H9 (cell line): ENCODE measurements around the gene APBB2. TPM values are rescaled to one million over a fixed set of nuclear protein-coding genes. Genes with fewer than 3 reads are reported as not detected.

Experiments
- DNase-seq: peaks from one replicate; pipeline ENCODE4 v3.0.0-alpha.2; 2017
- H2AFZ ChIP-seq: one replicate; pipeline ENCODE4 v1.6.1; 2013; ENCODE audit warnings: mild to moderate bottlenecking, low read length, control low read depth, moderate library complexity
- H2AK5ac ChIP-seq: 2 replicates; pipeline ENCODE4 v1.6.1; 2013; ENCODE audit warnings: low read length, control low read depth, mixed read lengths; ENCODE audit not compliant: insufficient read length
- H2BK120ac ChIP-seq: one replicate; pipeline ENCODE4 v1.6.1; 2013; ENCODE audit warnings: low read depth, mild to moderate bottlenecking, low read length, control low read depth, inconsistent platforms; ENCODE audit not compliant: poor library complexity, severe bottlenecking
- H2BK12ac ChIP-seq: 2 replicates; pipeline ENCODE4 v1.6.1; 2013; ENCODE audit warnings: low read length, control low read depth, mixed read lengths, low read depth; ENCODE audit not compliant: insufficient read length
- H2BK15ac ChIP-seq: 2 replicates; pipeline ENCODE4 v1.6.1; 2013; ENCODE audit warnings: low read depth, low read length, control low read depth
- H2BK20ac ChIP-seq: one replicate; pipeline ENCODE4 v1.6.1; 2013; ENCODE audit warnings: low read depth, mild to moderate bottlenecking, low read length, control low read depth, inconsistent platforms; ENCODE audit not compliant: poor library complexity, severe bottlenecking
- H2BK5ac ChIP-seq: 2 replicates; pipeline ENCODE4 v1.6.1; 2013; ENCODE audit warnings: low read length, control low read depth, mixed read lengths; ENCODE audit not compliant: insufficient read length
- H3K14ac ChIP-seq: 2 replicates; pipeline ENCODE4 v1.6.1; 2013; ENCODE audit warnings: low read length, control low read depth; ENCODE audit not compliant: insufficient read depth
- H3K18ac ChIP-seq: 2 replicates; pipeline ENCODE4 v1.6.1; 2013; ENCODE audit warnings: low read depth, mild to moderate bottlenecking, mixed read lengths, low read length, control low read depth; ENCODE audit not compliant: insufficient read length
- H3K23ac ChIP-seq: 2 replicates; pipeline ENCODE4 v1.6.1; 2013; ENCODE audit warnings: low read length, control low read depth, mixed read lengths, low read depth; ENCODE audit not compliant: insufficient read length
- H3K23me2 ChIP-seq: 2 replicates; pipeline ENCODE4 v1.6.1; 2013; ENCODE audit warnings: low read depth, mild to moderate bottlenecking, mixed read lengths, low read length, control low read depth; ENCODE audit not compliant: insufficient read length, poor library complexity, severe bottlenecking
- H3K27ac ChIP-seq: 2 replicates; pipeline ENCODE4 v1.5.1; 2013; ENCODE audit warnings: low read length, control low read depth, mixed read lengths, low read depth; ENCODE audit not compliant: insufficient read length
- H3K27me3 ChIP-seq: 2 replicates; pipeline ENCODE4 v1.6.1; 2013; ENCODE audit warnings: low read length, control low read depth, inconsistent platforms; ENCODE audit not compliant: insufficient read depth
- H3K4ac ChIP-seq: 2 replicates; pipeline ENCODE4 v1.6.1; 2013; ENCODE audit warnings: low read depth, mild to moderate bottlenecking, control low read depth, inconsistent platforms, low read length, moderate library complexity
- H3K4me1 ChIP-seq: 2 replicates; pipeline ENCODE4 v1.6.1; 2013; ENCODE audit warnings: low read length, control low read depth, inconsistent platforms; ENCODE audit not compliant: insufficient read depth
- H3K4me2 ChIP-seq: 2 replicates; pipeline ENCODE4 v1.6.1; 2013; ENCODE audit warnings: low read length, control low read depth, mixed read lengths; ENCODE audit not compliant: insufficient read length, insufficient read depth
- H3K56ac ChIP-seq: 2 replicates; pipeline ENCODE4 v1.6.1; 2013; ENCODE audit warnings: low read depth, mild to moderate bottlenecking, mixed read lengths, low read length, control low read depth; ENCODE audit not compliant: insufficient read length
- H3K79me1 ChIP-seq: 2 replicates; pipeline ENCODE4 v1.6.1; 2013; ENCODE audit warnings: low read depth, mild to moderate bottlenecking, moderate library complexity, low read length, control low read depth, inconsistent platforms; ENCODE audit not compliant: insufficient read depth, poor library complexity, severe bottlenecking
- H3K79me2 ChIP-seq: 2 replicates; pipeline ENCODE4 v1.6.1; 2013; ENCODE audit warnings: low read length, control low read depth, inconsistent platforms; ENCODE audit not compliant: insufficient read depth
- H3K9ac ChIP-seq: 2 replicates; pipeline ENCODE4 v1.6.1; 2013; ENCODE audit warnings: low read length, control low read depth, mixed read lengths; ENCODE audit not compliant: insufficient read length; ENCODE audit errors: extremely low read depth
- H3K9me3 ChIP-seq: one replicate; pipeline ENCODE4 v1.6.1; 2013; ENCODE audit warnings: low read depth, low read length, inconsistent platforms; ENCODE audit not compliant: control insufficient read depth
- H3T11ph ChIP-seq: one replicate; pipeline ENCODE4 v1.6.1; 2013; ENCODE audit warnings: mild to moderate bottlenecking, low read length, control low read depth, inconsistent platforms
- H4K20me1 ChIP-seq: one replicate; pipeline ENCODE4 v1.6.1; 2013; ENCODE audit not compliant: control insufficient read depth, insufficient read length, insufficient read depth
- H4K5ac ChIP-seq: 2 replicates; pipeline ENCODE4 v1.6.1; 2013; ENCODE audit warnings: low read depth, mild to moderate bottlenecking, mixed read lengths, low read length, control low read depth; ENCODE audit not compliant: insufficient read length
- H4K8ac ChIP-seq: replicated peaks from 2 replicates; pipeline ENCODE4 v1.6.1; 2013; ENCODE audit warnings: low read length, control low read depth, mixed read lengths, low read depth; ENCODE audit not compliant: insufficient read length
- H4K91ac ChIP-seq: 2 replicates; pipeline ENCODE4 v1.6.1; 2013; ENCODE audit warnings: low read depth, mild to moderate bottlenecking, moderate library complexity, mixed read lengths, low read length, control low read depth; ENCODE audit not compliant: insufficient read length
- H3K27ac Mint-ChIP-seq, 3 experiments: 2 replicates in 2 of 3; 3 replicates in 1 of 3; pipeline ENCODE4 v1.8.0; 2020 to 2021; ENCODE audit warnings: mixed read lengths in 3 of 3, mild to moderate bottlenecking in 1 of 3, moderate library complexity in 1 of 3
- H3K27me3 Mint-ChIP-seq: 2 replicates; pipeline ENCODE4 v1.8.0; 2021; ENCODE audit warnings: low read depth, mild to moderate bottlenecking, moderate library complexity, mixed read lengths
- H3K36me3 Mint-ChIP-seq, 3 experiments: 2 replicates in 2 of 3; 3 replicates in 1 of 3; pipeline ENCODE4 v1.8.0; 2020 to 2021; ENCODE audit warnings: low read depth in 3 of 3, mixed read lengths in 3 of 3; ENCODE audit not compliant: insufficient read depth in 1 of 3
- H3K4me1 Mint-ChIP-seq, 2 experiments: 2 replicates each; pipeline ENCODE4 v1.8.0; 2020; ENCODE audit warnings: mixed read lengths in 2 of 2
- H3K4me3 Mint-ChIP-seq, 2 experiments: 2 replicates in 1 of 2; 3 replicates in 1 of 2; pipeline ENCODE4 v1.8.0; 2020 to 2021; ENCODE audit warnings: mild to moderate bottlenecking in 2 of 2, mixed read lengths in 2 of 2, moderate library complexity in 1 of 2
- H3K9me3 Mint-ChIP-seq, 2 experiments: 2 replicates in 1 of 2; 3 replicates in 1 of 2; pipeline ENCODE4 v1.8.0; 2020; ENCODE audit warnings: mild to moderate bottlenecking in 2 of 2, mixed read lengths in 2 of 2, moderate library complexity in 1 of 2
- total RNA-seq: library from RNA; stranded (reverse); gene quantifications from 2 replicates; pipeline ENCODE4 v1.2.1, GENCODE V29; 2021
- TF ChIP-seq, protein P1 (sequence below): fragments of 200-600 bp; sonication (generic); conservative IDR thresholded peaks from 3 replicates; pipeline ENCODE4 v1.8.0; 2021; ENCODE audit warnings: antibody characterized with exemption, mild to moderate bottlenecking

Gene APBB2
- total RNA-seq, 1 experiment from 2014 or later: 39.6 TPM

DNA sequence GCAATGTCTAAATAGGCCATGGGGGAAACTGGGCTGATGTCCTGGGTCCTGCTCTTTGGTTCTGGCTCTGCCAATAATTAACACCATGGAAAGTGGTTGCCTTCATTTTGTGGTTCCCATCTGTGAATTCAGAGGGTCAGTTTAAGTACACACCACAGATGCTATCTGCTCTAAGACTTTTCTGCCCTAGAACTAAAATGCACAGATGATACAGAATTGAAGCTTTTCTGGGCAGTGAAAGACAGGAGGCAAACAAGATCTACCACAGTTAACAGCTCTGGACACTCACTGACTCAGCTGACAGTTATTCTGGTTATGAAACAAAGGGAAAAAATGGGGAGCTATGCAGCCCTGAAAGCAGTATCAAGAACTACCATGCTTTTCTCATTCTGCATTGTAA lies 37.3 kb downstream of the APBB2 start:
- H3K56ac ChIP-seq: no peak overlapping the region
- no peak for DNase-seq
- Mint-ChIP-seq H3K27me3 (no peaks in the 10 kb centered on the region), H3K4me3 (no peak overlapping the region), H3K36me3 (no peaks in the 10 kb centered on the region; a peak in 2 of 7 replicates), H3K9me3 (no peaks in the 10 kb centered on the region), H3K4me1 (peaks cover 23 to 26% of the 10 kb centered on the region in 2 experiments), H3K27ac (no peak overlapping the region)
- H3K23ac ChIP-seq: no peak overlapping the region
- no peak overlapping the region for H2BK20ac ChIP-seq
- no peak overlapping the region for H2BK5ac ChIP-seq
- peaks cover 9% of the 10 kb centered on the region for H3K4me1 ChIP-seq
- no peaks in the 10 kb centered on the region for H3K23me2 ChIP-seq
- no peak overlapping the region for H2AK5ac ChIP-seq
- H4K20me1 ChIP-seq: no peaks in the 10 kb centered on the region
- no peak overlapping the region for H3K4me2 ChIP-seq
- H3K9ac ChIP-seq: no peak overlapping the region
- no peak overlapping the region for H2BK120ac ChIP-seq
- no peak overlapping the region for H2BK12ac ChIP-seq
- no peak overlapping the region for H4K91ac ChIP-seq
- H3K79me2 ChIP-seq: no peaks in the 10 kb centered on the region
- no peak overlapping the region for H4K8ac ChIP-seq
- no peak overlapping the region for H2AFZ ChIP-seq
- H3K9me3 ChIP-seq: no peaks in the 10 kb centered on the region
- H3K14ac ChIP-seq: no peak overlapping the region
- no peak overlapping the region for H3T11ph ChIP-seq
- no peak overlapping the region for H4K5ac ChIP-seq
- no peaks in the 10 kb centered on the region for H3K79me1 ChIP-seq
- H3K4ac ChIP-seq: no peak overlapping the region
- no peak overlapping the region for H2BK15ac ChIP-seq
- H3K27me3 ChIP-seq: no peaks in the 10 kb centered on the region
- H3K27ac ChIP-seq: no peak overlapping the region
- TF ChIP-seq, protein P1, sequence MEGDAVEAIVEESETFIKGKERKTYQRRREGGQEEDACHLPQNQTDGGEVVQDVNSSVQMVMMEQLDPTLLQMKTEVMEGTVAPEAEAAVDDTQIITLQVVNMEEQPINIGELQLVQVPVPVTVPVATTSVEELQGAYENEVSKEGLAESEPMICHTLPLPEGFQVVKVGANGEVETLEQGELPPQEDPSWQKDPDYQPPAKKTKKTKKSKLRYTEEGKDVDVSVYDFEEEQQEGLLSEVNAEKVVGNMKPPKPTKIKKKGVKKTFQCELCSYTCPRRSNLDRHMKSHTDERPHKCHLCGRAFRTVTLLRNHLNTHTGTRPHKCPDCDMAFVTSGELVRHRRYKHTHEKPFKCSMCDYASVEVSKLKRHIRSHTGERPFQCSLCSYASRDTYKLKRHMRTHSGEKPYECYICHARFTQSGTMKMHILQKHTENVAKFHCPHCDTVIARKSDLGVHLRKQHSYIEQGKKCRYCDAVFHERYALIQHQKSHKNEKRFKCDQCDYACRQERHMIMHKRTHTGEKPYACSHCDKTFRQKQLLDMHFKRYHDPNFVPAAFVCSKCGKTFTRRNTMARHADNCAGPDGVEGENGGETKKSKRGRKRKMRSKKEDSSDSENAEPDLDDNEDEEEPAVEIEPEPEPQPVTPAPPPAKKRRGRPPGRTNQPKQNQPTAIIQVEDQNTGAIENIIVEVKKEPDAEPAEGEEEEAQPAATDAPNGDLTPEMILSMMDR: no peak
- no peak overlapping the region for H3K18ac ChIP-seq
